H1 (cell line): ENCODE data around the gene ATP9B. TPM values are rescaled to one million over a fixed set of nuclear protein-coding genes. Genes with fewer than 3 reads are reported as not detected.

Experiments used
- CTCF ChIA-PET: fragments of 300-600 bp; sonication (Branson Sonifier 250); formaldehyde crosslinking; loops from one replicate; lab custom pipeline; 2021; ENCODE audit not compliant: partially characterized antibody; lab: Charles Lee
- POLR2A ChIA-PET: fragments of 300-600 bp; sonication (Branson Sonifier 250); formaldehyde crosslinking; loops from one replicate; lab custom pipeline; 2021; ENCODE audit warnings: inconsistent platforms; ENCODE audit not compliant: partially characterized antibody; lab: Charles Lee
- DNase-seq, 2 experiments: peaks; one replicate each; pipeline versions ENCODE4 v3.0.0 to v3.0.0-alpha.2; 2010 to 2022; ENCODE audit warnings: low spot score in 2 of 2, low read depth in 1 of 2, mixed read lengths in 1 of 2
- FAIRE-seq: peaks from 2 replicates; lab custom pipeline; 2011; peaks lifted over from hg19 to GRCh38; lab: Jason Lieb, UNC
- H2AFZ ChIP-seq: 2 replicates; pipeline ENCODE4 v1.8.1; 2012; ENCODE audit warnings: low read length, inconsistent platforms
- H2AK5ac ChIP-seq: 2 replicates; pipeline ENCODE4 v1.6.1; 2013; ENCODE audit warnings: low read depth, low read length
- H2BK120ac ChIP-seq: replicated peaks from 2 replicates; pipeline ENCODE3; 2013; ENCODE audit warnings: low read depth, low read length, inconsistent platforms
- H2BK12ac ChIP-seq: 2 replicates; pipeline ENCODE4 v1.6.1; 2013; ENCODE audit warnings: low read depth, low read length
- H2BK15ac ChIP-seq: 2 replicates; pipeline ENCODE4 v1.6.1; 2013; ENCODE audit warnings: low read length
- H2BK20ac ChIP-seq: 2 replicates; pipeline ENCODE4 v1.6.1; 2013; ENCODE audit warnings: low read length
- H2BK5ac ChIP-seq: 2 replicates; pipeline ENCODE4 v1.6.1; 2013; ENCODE audit warnings: low read depth, low read length
- H3K14ac ChIP-seq: 2 replicates; pipeline ENCODE4 v1.6.1; 2013; ENCODE audit warnings: inconsistent platforms; ENCODE audit not compliant: insufficient read length
- H3K18ac ChIP-seq: 2 replicates; pipeline ENCODE4 v1.6.1; 2013; ENCODE audit warnings: low read length; ENCODE audit errors: extremely low read depth
- H3K23ac ChIP-seq: 2 replicates; pipeline ENCODE4 v1.6.1; 2013; ENCODE audit warnings: inconsistent platforms; ENCODE audit not compliant: insufficient read length
- H3K23me2 ChIP-seq: 2 replicates; pipeline ENCODE4 v1.6.1; 2013; ENCODE audit warnings: low read depth, low read length
- H3K27ac ChIP-seq: 2 replicates; pipeline ENCODE4 v1.6.1; 2011; ENCODE audit warnings: low read depth, low read length, inconsistent platforms
- H3K27me3 ChIP-seq, 4 experiments: replicated peaks in 1 of 4; 1 replicate in 1 of 4; 2 replicates in 3 of 4; pipeline versions ENCODE4 v1.6.1 to v1.8.1; 2011 to 2013; ENCODE audit warnings: low read length in 3 of 4, mild to moderate bottlenecking in 3 of 4, inconsistent platforms in 2 of 4, mixed read lengths in 2 of 4, moderate library complexity in 1 of 4; ENCODE audit not compliant: control insufficient read depth in 3 of 4, insufficient read depth in 3 of 4; ENCODE audit errors: extremely low read depth in 1 of 4
- H3K36me3 ChIP-seq, 4 experiments: 2 replicates each; pipeline versions ENCODE4 v1.6.1 to v1.8.1; 2011 to 2013; ENCODE audit warnings: mild to moderate bottlenecking in 4 of 4, low read length in 3 of 4, moderate library complexity in 2 of 4, control low read depth in 1 of 4, inconsistent platforms in 1 of 4; ENCODE audit not compliant: insufficient read depth in 4 of 4, control insufficient read depth in 2 of 4
- H3K4ac ChIP-seq: replicated peaks from 2 replicates; pipeline ENCODE3; 2013; ENCODE audit warnings: low read length, low read depth, mixed read lengths, inconsistent platforms; ENCODE audit not compliant: insufficient read length
- H3K4me1 ChIP-seq, 4 experiments: replicated peaks in 1 of 4; 1 replicate in 1 of 4; 2 replicates in 3 of 4; pipeline versions ENCODE4 v1.6.1 to v1.8.1; 2011 to 2013; ENCODE audit warnings: low read length in 3 of 4, inconsistent platforms in 2 of 4, mixed read lengths in 1 of 4; ENCODE audit not compliant: insufficient read depth in 4 of 4, control insufficient read depth in 3 of 4
- H3K4me2 ChIP-seq, 2 experiments: 2 replicates each; pipeline versions ENCODE4 v1.6.1 to v1.8.1; 2011 to 2013; ENCODE audit warnings: low read depth in 2 of 2, low read length in 2 of 2, control low read depth in 1 of 2, inconsistent platforms in 1 of 2, mild to moderate bottlenecking in 1 of 2; ENCODE audit not compliant: insufficient read depth in 1 of 2
- H3K4me3 ChIP-seq, 4 experiments: fragments of 200-600, 300-600 bp in 1 of 4; sonication (generic), shearing (Covaris generic), sonication (Bioruptor Twin) in 1 of 4; 2 replicates each; pipeline versions ENCODE4 v1.5.1 to v1.8.1; 2011 to 2016; ENCODE audit warnings: low read length in 4 of 4, low read depth in 3 of 4, control low read depth in 2 of 4, inconsistent platforms in 2 of 4, mild to moderate bottlenecking in 2 of 4, mixed read lengths in 1 of 4, moderate library complexity in 1 of 4; ENCODE audit not compliant: insufficient read depth in 2 of 4; ENCODE audit errors: extremely low read depth in 1 of 4
- H3K56ac ChIP-seq: replicated peaks from 2 replicates; pipeline ENCODE3; 2013; ENCODE audit warnings: low read depth, mild to moderate bottlenecking, mixed read lengths, low read length, inconsistent platforms; ENCODE audit not compliant: insufficient read length
- H3K79me1 ChIP-seq: 2 replicates; pipeline ENCODE4 v1.6.1; 2013; ENCODE audit warnings: low read depth, low read length, control low read depth
- H3K79me2 ChIP-seq, 2 experiments: 2 replicates each; pipeline versions ENCODE4 v1.6.1 to v1.8.1; 2012 to 2013; ENCODE audit warnings: low read length in 2 of 2, mild to moderate bottlenecking in 2 of 2, inconsistent platforms in 1 of 2; ENCODE audit not compliant: insufficient read depth in 2 of 2, control insufficient read depth in 1 of 2
- H3K9ac ChIP-seq, 4 experiments: replicated peaks in 1 of 4; 1 replicate in 1 of 4; 2 replicates in 3 of 4; pipeline versions ENCODE4 v1.6.1 to v1.8.1; 2011 to 2013; ENCODE audit warnings: low read depth in 3 of 4, low read length in 3 of 4, control low read depth in 2 of 4, mild to moderate bottlenecking in 2 of 4, moderate library complexity in 2 of 4, inconsistent platforms in 1 of 4; ENCODE audit errors: extremely low read depth in 1 of 4
- H3K9me3 ChIP-seq, 2 experiments: 2 replicates each; pipeline versions ENCODE4 v1.6.1 to v1.8.1; 2012 to 2013; ENCODE audit warnings: mild to moderate bottlenecking in 2 of 2, moderate library complexity in 2 of 2, control low read depth in 1 of 2, inconsistent platforms in 1 of 2, low read depth in 1 of 2, low read length in 1 of 2, mixed read lengths in 1 of 2; ENCODE audit not compliant: insufficient read depth in 2 of 2
- H4K20me1 ChIP-seq, 2 experiments: replicated peaks in 1 of 2; 2 replicates each; pipeline versions ENCODE3 to v1.8.1; 2011 to 2013; ENCODE audit warnings: inconsistent platforms in 2 of 2, low read length in 2 of 2, mild to moderate bottlenecking in 1 of 2; ENCODE audit not compliant: insufficient read depth in 2 of 2, control insufficient read depth in 1 of 2
- H4K5ac ChIP-seq: 2 replicates; pipeline ENCODE4 v1.6.1; 2013; ENCODE audit warnings: low read length, low read depth, mixed read lengths, inconsistent platforms; ENCODE audit not compliant: insufficient read length
- H4K8ac ChIP-seq: 2 replicates; pipeline ENCODE4 v1.8.0; 2013; ENCODE audit warnings: mild to moderate bottlenecking, moderate library complexity, low read length, inconsistent platforms; ENCODE audit not compliant: insufficient read depth; ENCODE audit errors: extremely low read depth
- H4K91ac ChIP-seq: replicated peaks from 2 replicates; pipeline ENCODE3; 2013; ENCODE audit warnings: low read length, mixed read lengths, inconsistent platforms; ENCODE audit not compliant: insufficient read length
- BACH1 ChIP-seq: IDR thresholded peaks from 2 replicates; pipeline ENCODE4 v1.6.1; 2012; ENCODE audit warnings: low read length, improper control_type of control experiment
- CHD1 ChIP-seq: IDR thresholded peaks from 2 replicates; pipeline ENCODE4 v1.6.1; 2012; ENCODE audit warnings: low read depth, low read length, improper control_type of control experiment
- CHD2 ChIP-seq: IDR thresholded peaks from 2 replicates; pipeline ENCODE4 v1.6.1; 2012; ENCODE audit warnings: low read length, improper control_type of control experiment
- KDM1A ChIP-seq: fragments of 200-600, 300-600 bp; sonication (generic); IDR thresholded peaks from 2 replicates; pipeline ENCODE4 v1.7.1; 2016; ENCODE audit warnings: mild to moderate bottlenecking, low read length, borderline replicate concordance
- KDM4A ChIP-seq: IDR thresholded peaks from one replicate; pipeline ENCODE4 v1.7.1; 2012; ENCODE audit warnings: low read depth, mild to moderate bottlenecking, moderate library complexity, low read length, inconsistent platforms; ENCODE audit not compliant: severe bottlenecking
- POLR2A ChIP-seq, 2 experiments: IDR thresholded peaks; 1 replicate in 1 of 2; 2 replicates in 1 of 2; pipeline ENCODE4 v1.6.1; 2011; ENCODE audit warnings: low read depth in 2 of 2, low read length in 2 of 2, mild to moderate bottlenecking in 2 of 2; ENCODE audit errors: control extremely low read depth in 1 of 2
- POLR2AphosphoS5 ChIP-seq: IDR thresholded peaks from 2 replicates; pipeline ENCODE4 v1.6.1; 2011; ENCODE audit warnings: low read depth, low read length
- RAD21 ChIP-seq, 2 experiments: IDR thresholded peaks in 1 of 2; conservative IDR thresholded peaks in 1 of 2; 2 replicates each; pipeline ENCODE4 v1.6.1; 2011; ENCODE audit warnings: low read depth in 2 of 2, low read length in 2 of 2, improper control_type of control experiment in 1 of 2, inconsistent platforms in 1 of 2, mild to moderate bottlenecking in 1 of 2, moderate library complexity in 1 of 2
- SP2 ChIP-seq: IDR thresholded peaks from 2 replicates; pipeline ENCODE4 v1.6.1; 2012; ENCODE audit warnings: mild to moderate bottlenecking, low read length, inconsistent platforms
- SUZ12 ChIP-seq: fragments of 200-600 bp; sonication (generic); IDR thresholded peaks from 2 replicates; pipeline ENCODE4 v1.6.1; 2012; ENCODE audit warnings: mild to moderate bottlenecking, inconsistent platforms, low read length, moderate library complexity, mixed read lengths
- TAF1 ChIP-seq: IDR thresholded peaks from 2 replicates; pipeline ENCODE4 v1.6.1; 2011; ENCODE audit warnings: mild to moderate bottlenecking, low read depth, low read length
- TAF7 ChIP-seq: optimal IDR thresholded peaks from 2 replicates; pipeline ENCODE3; 2011; ENCODE audit warnings: low read depth, mild to moderate bottlenecking, inconsistent platforms, low read length, moderate library complexity, borderline replicate concordance
- YY1 ChIP-seq: IDR thresholded peaks from 2 replicates; pipeline ENCODE4 v1.6.1; 2011; ENCODE audit warnings: low read depth, mild to moderate bottlenecking, low read length
- WGBS, 2 experiments: shearing (Covaris generic) in 1 of 2; methylation state at CpG; one replicate each; pipeline versions ENCODE4 v1.1.6 to v1.1.7; 2013 to 2015; ENCODE audit warnings: low lambda C conversion rate in 2 of 2, mixed read lengths in 2 of 2, inconsistent platforms in 1 of 2, low coverage in 1 of 2, missing lambda C conversion rate in 1 of 2; ENCODE audit not compliant: insufficient replicate concordance in 2 of 2, insufficient coverage in 1 of 2, insufficient read length in 1 of 2; ENCODE audit errors: extremely low coverage in 1 of 2, missing lambda C conversion rate in 1 of 2; 5-methylcytosine and 5-hydroxymethylcytosine counted together
- polyA plus RNA-seq, 7 experiments: library from polyadenylated mRNA; depleted of rRNA in 3 of 7; stranded (reverse) in 5 of 7; unstranded in 2 of 7; fragments of >200 nt in 5 of 7; fragments of 200-250 nt in 2 of 7; gene quantifications; 1 replicate in 5 of 7; 2 replicates in 1 of 7; 4 replicates in 1 of 7; pipeline versions ENCODE4 v1.2.1 to v1.2.3, GENCODE V29; 2011 to 2013; ENCODE audit warnings: missing spikeins in 2 of 7, mixed read lengths in 2 of 7
- total RNA-seq: library from RNA; stranded (reverse); fragmentation: NEBNext Ultra II Directional; extraction: Animal tissue kit (Norgen Biotek cat#: 25700); gene quantifications from 2 replicates; pipeline ENCODE4 v1.2.1, GENCODE V29; 2021

ATP9B gene
- total and polyA plus RNA-seq, 2 of the 8 experiments (the other 6 are each of a cell fraction or from before 2014, with no cell fraction given): 15.1 to 21.7 TPM

GRCh38 chr18:79164706-79165105 lies 95.5 kb downstream of the ATP9B start:
- Histone ChIP-seq H3K9me3 (peaks cover 0 to 5% of the 10 kb centered on the region in 2 experiments; a peak in 1 of 4 replicates), H3K23ac (no peak overlapping the region), H2BK5ac (no peak overlapping the region), H2BK120ac (no peak overlapping the region), H2BK12ac (no peak overlapping the region), H4K20me1 (no peaks in the 10 kb centered on the region), H3K18ac (no peak overlapping the region), H3K27ac (no peak overlapping the region), H4K8ac (no peak overlapping the region), H2BK20ac (no peak overlapping the region), H3K79me1 (no peaks in the 10 kb centered on the region), H3K4me1 (no peaks in the 10 kb centered on the region), H2AK5ac (no peak overlapping the region), H3K4me3 (no peak overlapping the region), H4K91ac (no peak overlapping the region), H3K4me2 (no peak overlapping the region), H3K79me2 (no peaks in the 10 kb centered on the region), H2AFZ (no peak overlapping the region), H4K5ac (no peak overlapping the region), H3K36me3 (peaks cover 0 to 11% (median 6%) of the 10 kb centered on the region in 4 experiments; a peak in 5 of 8 replicates), H3K56ac (no peak overlapping the region), H3K23me2 (no peaks in the 10 kb centered on the region), H3K27me3 (no peaks in the 10 kb centered on the region), H3K4ac (no peak overlapping the region), H2BK15ac (no peak overlapping the region), H3K14ac (no peak overlapping the region), H3K9ac (no peak overlapping the region)
- TF ChIP-seq RAD21 (IDR thresholded peaks at IDR 0.05 in 1 of 2, conservative IDR thresholded peaks at IDR 0.05 in 1 of 2; ENCODE audit: low read depth in 2 of 2, low read length in 2 of 2) (no peak), CHD1 (no peak), KDM4A (no peak), SP2 (no peak), KDM1A (no peak), BACH1 (no peak), TAF1 (no peak), POLR2AphosphoS5 (no peak), CHD2 (no peak), SUZ12 (no peak), POLR2A (IDR thresholded peaks at IDR 0.05; ENCODE audit: control extremely low read depth in 1 of 2, low read depth in 2 of 2, low read length in 2 of 2) (no peak), YY1 (no peak), TAF7 (no peak)
- WGBS, 2 experiments: 100% methylated on average over 1 of the region's 1 CpG; no CpG with 5 or more reads in 1 of the 2 experiments
- DNase-seq: no peak
- POLR2A ChIA-PET: no interaction called here
- CTCF ChIA-PET: interaction anchor here (0.6 to 1.1 kb wide), 2 partner anchors 9 to 11 kb away, joined by 4 read pairs; no protein-coding TSS in a partner anchor
- no peak for FAIRE-seq
